Mesothelial cell of epicardium (in vitro differentiated cells): ENCODE results near the gene TXNDC9. TPM values are rescaled to one million over a fixed set of nuclear protein-coding genes. Genes with fewer than 3 reads are reported as not detected.

Source experiments
- DNase-seq, 2 experiments: peaks; one replicate each; pipeline ENCODE4 v3.0.0; 2021; ENCODE audit warnings: low spot score in 2 of 2; ENCODE audit not compliant: unreplicated experiment in 2 of 2
- H3K27ac Mint-ChIP-seq: 2 replicates; pipeline ENCODE4 v1.8.0; 2021; ENCODE audit warnings: mixed read lengths
- H3K27me3 Mint-ChIP-seq: 2 replicates; pipeline ENCODE4 v1.8.0; 2021; ENCODE audit warnings: low read depth, mixed read lengths
- H3K36me3 Mint-ChIP-seq: 2 replicates; pipeline ENCODE4 v1.8.0; 2021; ENCODE audit warnings: mixed read lengths
- H3K4me1 Mint-ChIP-seq: 2 replicates; pipeline ENCODE4 v1.8.0; 2021; ENCODE audit warnings: mixed read lengths
- H3K4me3 Mint-ChIP-seq: 2 replicates; pipeline ENCODE4 v1.8.0; 2021; ENCODE audit warnings: mild to moderate bottlenecking, moderate library complexity, mixed read lengths
- H3K9me3 Mint-ChIP-seq: 2 replicates; pipeline ENCODE4 v1.8.0; 2021; ENCODE audit warnings: mixed read lengths
- CTCF ChIP-seq: fragments of 200-600 bp; sonication (generic); IDR thresholded peaks from one replicate; pipeline ENCODE4 v1.5.0; 2021; ENCODE audit warnings: antibody characterized with exemption; ENCODE audit not compliant: unreplicated experiment
- total RNA-seq: library from RNA; stranded (reverse); gene quantifications from 3 replicates; pipeline ENCODE4 v1.2.1, GENCODE V29; 2021

Gene TXNDC9
- 22.7 to 24.9 TPM (median 22.9 TPM) in 3 replicates for total RNA-seq

- Mint-ChIP-seq H3K27ac (no peak within 1 kb of the TSS), H3K4me3 (no peak within 1 kb of the TSS), H3K36me3 (peaks cover 5% of the 10 kb centered on the region), H3K4me1 (peaks cover 25% of the 10 kb centered on the region), H3K27me3 (no peaks in the 10 kb centered on the region), H3K9me3 (no peaks in the 10 kb centered on the region)
- peak; percentile 96 to 98 for DNase-seq
- no peak for TF ChIP-seq CTCF
These were observed at the start of gene TXNDC9 for GRCh38 chr2:99335911-99336803. TXNDC9 (minus strand) TSS chr2:99336333; CDS start chr2:99333210, 3,123 bp downstream.

GRCh38 chr2:99382143-99382542 is 46.0 kb upstream of the TXNDC9 start:
- Mint-ChIP-seq H3K4me3 (no peak overlapping the region), H3K27me3 (no peaks in the 10 kb centered on the region), H3K27ac (no peak overlapping the region), H3K9me3 (peaks cover 11% of the 10 kb centered on the region), H3K4me1 (no peaks in the 10 kb centered on the region), H3K36me3 (peaks cover 54% of the 10 kb centered on the region)
- DNase-seq = no peak
- no peak for TF ChIP-seq CTCF

DNA sequence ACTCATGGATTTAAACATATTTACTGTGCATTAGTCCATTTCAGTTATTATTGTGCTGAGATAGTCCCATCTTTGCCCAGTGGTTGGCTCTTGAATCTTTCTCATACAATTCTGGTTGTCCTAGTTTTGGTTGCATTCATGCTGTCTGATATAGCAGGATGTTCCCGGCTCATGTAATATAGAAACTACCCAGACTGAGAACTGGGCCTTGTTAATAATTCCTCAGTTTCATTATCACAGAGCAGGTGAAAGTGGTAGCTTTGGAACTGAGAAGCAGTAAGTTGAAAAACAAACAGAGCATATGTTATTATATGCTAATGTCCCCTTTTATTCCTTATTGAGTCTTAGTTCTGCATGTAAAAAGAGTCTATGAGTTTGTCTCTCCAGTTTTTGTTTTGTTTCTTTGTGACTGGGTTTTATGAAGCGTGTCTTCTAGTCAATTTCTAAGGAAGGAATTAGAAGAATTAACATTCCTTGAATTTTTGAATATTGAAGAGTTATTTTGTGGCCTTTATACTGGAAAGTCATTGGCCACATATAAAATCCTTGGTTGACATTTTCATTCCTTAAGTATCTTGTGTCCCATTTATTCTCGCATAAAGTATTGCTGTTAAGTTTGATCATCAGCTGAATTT is 44.4 kb upstream of the TXNDC9 start:
- H3K4me3 Mint-ChIP-seq = no peak overlapping the region
- no peak overlapping the region for H3K27ac Mint-ChIP-seq
- H3K36me3 Mint-ChIP-seq = peaks cover 60% of the 10 kb centered on the region
- no peak for DNase-seq
- H3K4me1 Mint-ChIP-seq = no peaks in the 10 kb centered on the region
- H3K27me3 Mint-ChIP-seq = no peaks in the 10 kb centered on the region
- H3K9me3 Mint-ChIP-seq = peaks cover 11% of the 10 kb centered on the region
- TF ChIP-seq CTCF = no peak

DNA sequence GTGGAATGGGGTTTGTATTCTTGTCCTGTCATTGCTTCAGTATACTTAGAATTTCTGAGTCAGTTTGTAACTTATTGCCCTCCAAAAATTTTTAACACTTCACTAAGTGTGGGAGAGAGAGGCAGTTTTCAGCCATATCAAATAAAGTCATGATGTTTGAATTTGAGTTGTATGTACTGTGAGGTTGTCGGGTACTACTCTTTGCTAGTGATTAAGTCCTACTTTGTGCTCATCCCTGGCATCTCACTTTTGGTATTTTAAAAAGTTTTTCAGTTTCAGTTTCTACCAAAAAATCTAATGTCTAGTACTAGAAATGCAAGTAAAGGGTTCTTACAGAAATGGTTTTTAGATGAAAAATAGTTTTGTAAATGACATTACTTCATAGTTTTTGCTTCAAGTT is 41.7 kb upstream of the TXNDC9 start:
- no peak for TF ChIP-seq CTCF
- H3K27ac Mint-ChIP-seq = no peak overlapping the region
- H3K36me3 Mint-ChIP-seq = peaks cover 68% of the 10 kb centered on the region
- H3K9me3 Mint-ChIP-seq = peaks cover 20% of the 10 kb centered on the region
- no peaks in the 10 kb centered on the region for H3K4me1 Mint-ChIP-seq
- no peak overlapping the region for H3K4me3 Mint-ChIP-seq
- no peaks in the 10 kb centered on the region for H3K27me3 Mint-ChIP-seq
- DNase-seq = no peak

GRCh38 chr2:99376254-99376864 is 40.2 kb upstream of the TXNDC9 start:
- peaks cover 67% of the 10 kb centered on the region for H3K36me3 Mint-ChIP-seq
- no peaks in the 10 kb centered on the region for H3K27me3 Mint-ChIP-seq
- DNase-seq = no peak
- TF ChIP-seq CTCF = no peak
- no peaks in the 10 kb centered on the region for H3K4me1 Mint-ChIP-seq
- peaks cover 25% of the 10 kb centered on the region for H3K9me3 Mint-ChIP-seq
- no peak overlapping the region for H3K4me3 Mint-ChIP-seq
- no peak overlapping the region for H3K27ac Mint-ChIP-seq
